Spleen (tissue), 11 donors: Measurements from ENCODE around the gene ABCA2. TPM values are rescaled to one million over a fixed set of nuclear protein-coding genes. Genes with fewer than 3 reads are reported as not detected.

ENCODE experiments used
- DNase-seq: peaks from one replicate; pipeline ENCODE4 v3.0.0-alpha.2; 2020
- H3K27ac ChIP-seq, 8 donors: fragments of 200-600 bp; sonication (generic) in 7 of 8; 1 replicate in 4 of 8; 2 replicates in 4 of 8; pipeline versions ENCODE4 v1.5.0 to v1.8.0; 2016 to 2021; ENCODE audit warnings: inconsistent platforms in 4 of 8, mild to moderate bottlenecking in 4 of 8, moderate library complexity in 1 of 8
- H3K27me3 ChIP-seq, 7 donors: fragments of 200-600 bp; sonication (generic) in 6 of 7; replicated peaks in 1 of 7; 1 replicate in 4 of 7; 2 replicates in 3 of 7; pipeline versions ENCODE4 v1.5.0 to v1.8.0; 2016 to 2021; ENCODE audit warnings: inconsistent platforms in 3 of 7, mild to moderate bottlenecking in 1 of 7
- H3K36me3 ChIP-seq, 6 donors: fragments of 200-600 bp; sonication (generic) in 5 of 6; 1 replicate in 4 of 6; 2 replicates in 2 of 6; pipeline versions ENCODE4 v1.5.0 to v1.8.0; 2016 to 2021; ENCODE audit warnings: inconsistent platforms in 2 of 6
- H3K4me1 ChIP-seq, 6 donors: fragments of 200-600 bp; sonication (generic) in 5 of 6; 1 replicate in 3 of 6; 2 replicates in 3 of 6; pipeline versions ENCODE4 v1.5.0 to v1.8.0; 2016 to 2021; ENCODE audit warnings: inconsistent platforms in 3 of 6
- H3K4me3 ChIP-seq, 8 donors: fragments of 200-600 bp; sonication (generic) in 7 of 8; 1 replicate in 4 of 8; 2 replicates in 4 of 8; pipeline versions ENCODE4 v1.5.0 to v1.8.0; 2016 to 2021; ENCODE audit warnings: inconsistent platforms in 4 of 8, mild to moderate bottlenecking in 4 of 8, moderate library complexity in 2 of 8
- H3K9me3 ChIP-seq, 8 donors: fragments of 200-600 bp; sonication (generic) in 7 of 8; 1 replicate in 4 of 8; 2 replicates in 4 of 8; pipeline versions ENCODE4 v1.5.0 to v1.8.0; 2016 to 2021; ENCODE audit warnings: inconsistent platforms in 4 of 8
- POLR2A ChIP-seq, 3 donors: fragments of 450-650 bp; IDR thresholded peaks; one replicate each; pipeline ENCODE4 v1.5.1; 2017; ENCODE audit warnings: antibody characterized with exemption in 3 of 3, mild to moderate bottlenecking in 1 of 3
- POLR2AphosphoS5 ChIP-seq, 3 donors: sonication (generic); formaldehyde crosslinking; IDR thresholded peaks; one replicate each; pipeline ENCODE4 v1.5.1; 2017; ENCODE audit warnings: antibody characterized with exemption in 3 of 3
- WGBS, 5 donors: extraction: QIAGEN DNeasy Blood & Tissue Kit in 3 of 5; methylation state at CpG; one replicate each; pipeline versions ENCODE4 v1.1.5 to v1.1.7; 2013 to 2018; 5-methylcytosine and 5-hydroxymethylcytosine counted together
- intact Hi-C: fragments of 100-400 bp; cut with DNase I; formaldehyde crosslinking; loops from one replicate; pipeline ENCODE4 v1.15.0; 2023; ENCODE audit warnings: low total_unique reads
- polyA plus RNA-seq, 3 donors: library from polyadenylated mRNA; stranded (reverse); fragments of 200-250 nt; gene quantifications; one replicate each; pipeline ENCODE4 v1.2.1, GENCODE V29; 2013
- total RNA-seq, 7 donors: library from RNA; depleted of rRNA in 3 of 7; stranded (reverse); fragments of >200 nt in 3 of 7; fragmentation: NEBNext Ultra II Directional in 4 of 7; extraction: Animal tissue kit (Norgen Biotek cat#: 25700) in 4 of 7; gene quantifications; one replicate each; pipeline versions ENCODE4 v1.1.0 to v1.2.1, GENCODE V29; 2016 to 2021
- TF ChIP-seq, protein P1 (sequence below), 11 experiments: fragments of 200-600 bp in 7 of 11; fragments of 450-650 bp in 4 of 11; sonication (generic) in 4 of 11; IDR thresholded peaks in 8 of 11; conservative IDR thresholded peaks in 3 of 11; 1 replicate in 7 of 11; 2 replicates in 4 of 11; pipeline versions ENCODE4 v1.4.0 to v1.8.0; 2016 to 2021; ENCODE audit warnings: antibody characterized with exemption in 11 of 11, inconsistent platforms in 4 of 11, mild to moderate bottlenecking in 1 of 11
- donor health status: healthy with polysubstance abuse.
- donor health status: DM: no; HTN: no; CAD: no; lungs with moderate emphysema.
- donor health status: DM: no; HTN: no; CAD: no.
- donor health status: Bipolar disorder and iron deficiency.
- donor health status: healthy.
- donor health status: DM: no; HTN: no; CAD: no.
- donor health status: DM: yes; HTN: yes; CAD: no.

Gene ABCA2
- total and polyA plus RNA-seq, 10 donors = 11.9 to 97.5 (median 53.2) TPM

DNA sequence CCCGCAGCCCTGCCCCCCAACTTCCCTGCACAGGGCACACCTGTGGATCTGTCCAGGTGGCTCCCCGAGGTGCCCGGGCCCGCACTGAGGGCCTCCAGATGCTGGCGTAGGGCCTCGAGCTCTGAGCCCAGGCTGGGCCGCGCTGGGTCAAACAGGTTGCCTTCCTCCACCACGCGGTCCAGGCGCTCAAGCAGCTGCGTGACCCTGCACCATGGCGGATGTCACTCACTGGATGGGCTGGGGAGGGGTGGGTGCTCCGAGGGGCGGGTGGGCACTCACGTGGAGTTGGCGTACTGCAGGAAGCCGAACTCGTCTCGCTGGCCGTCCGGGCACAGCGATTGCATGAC, 5.4 kb downstream of the ABCA2 start:
- H3K4me3 ChIP-seq = no peak overlapping the region
- peaks cover 8 to 62% (median 38%) of the 10 kb centered on the region in 6 donors for H3K4me1 ChIP-seq
- TF ChIP-seq, protein P1, sequence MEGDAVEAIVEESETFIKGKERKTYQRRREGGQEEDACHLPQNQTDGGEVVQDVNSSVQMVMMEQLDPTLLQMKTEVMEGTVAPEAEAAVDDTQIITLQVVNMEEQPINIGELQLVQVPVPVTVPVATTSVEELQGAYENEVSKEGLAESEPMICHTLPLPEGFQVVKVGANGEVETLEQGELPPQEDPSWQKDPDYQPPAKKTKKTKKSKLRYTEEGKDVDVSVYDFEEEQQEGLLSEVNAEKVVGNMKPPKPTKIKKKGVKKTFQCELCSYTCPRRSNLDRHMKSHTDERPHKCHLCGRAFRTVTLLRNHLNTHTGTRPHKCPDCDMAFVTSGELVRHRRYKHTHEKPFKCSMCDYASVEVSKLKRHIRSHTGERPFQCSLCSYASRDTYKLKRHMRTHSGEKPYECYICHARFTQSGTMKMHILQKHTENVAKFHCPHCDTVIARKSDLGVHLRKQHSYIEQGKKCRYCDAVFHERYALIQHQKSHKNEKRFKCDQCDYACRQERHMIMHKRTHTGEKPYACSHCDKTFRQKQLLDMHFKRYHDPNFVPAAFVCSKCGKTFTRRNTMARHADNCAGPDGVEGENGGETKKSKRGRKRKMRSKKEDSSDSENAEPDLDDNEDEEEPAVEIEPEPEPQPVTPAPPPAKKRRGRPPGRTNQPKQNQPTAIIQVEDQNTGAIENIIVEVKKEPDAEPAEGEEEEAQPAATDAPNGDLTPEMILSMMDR (IDR thresholded peaks at IDR 0.05 in 8 of 11, conservative IDR thresholded peaks at IDR 0.05 in 3 of 11) = no peak
- TF ChIP-seq POLR2AphosphoS5 (IDR thresholded peaks at IDR 0.05) = peak in 1 of 3 donors; percentile 20
- no peaks in the 10 kb centered on the region for H3K27me3 ChIP-seq
- DNase-seq = no peak
- intact Hi-C loops = no loop called here
- no peaks in the 10 kb centered on the region for H3K9me3 ChIP-seq
- H3K27ac ChIP-seq = peak overlapping the region in 5 of 8 donors; percentile 31 to 60 (median 43)
- H3K36me3 ChIP-seq = peaks cover 0 to 43% (median 7%) of the 10 kb centered on the region in 6 donors
- 81 to 90% (median 84%) methylated on average over 15 to 23 of the region's 23 CpGs for WGBS, 5 donors

DNA sequence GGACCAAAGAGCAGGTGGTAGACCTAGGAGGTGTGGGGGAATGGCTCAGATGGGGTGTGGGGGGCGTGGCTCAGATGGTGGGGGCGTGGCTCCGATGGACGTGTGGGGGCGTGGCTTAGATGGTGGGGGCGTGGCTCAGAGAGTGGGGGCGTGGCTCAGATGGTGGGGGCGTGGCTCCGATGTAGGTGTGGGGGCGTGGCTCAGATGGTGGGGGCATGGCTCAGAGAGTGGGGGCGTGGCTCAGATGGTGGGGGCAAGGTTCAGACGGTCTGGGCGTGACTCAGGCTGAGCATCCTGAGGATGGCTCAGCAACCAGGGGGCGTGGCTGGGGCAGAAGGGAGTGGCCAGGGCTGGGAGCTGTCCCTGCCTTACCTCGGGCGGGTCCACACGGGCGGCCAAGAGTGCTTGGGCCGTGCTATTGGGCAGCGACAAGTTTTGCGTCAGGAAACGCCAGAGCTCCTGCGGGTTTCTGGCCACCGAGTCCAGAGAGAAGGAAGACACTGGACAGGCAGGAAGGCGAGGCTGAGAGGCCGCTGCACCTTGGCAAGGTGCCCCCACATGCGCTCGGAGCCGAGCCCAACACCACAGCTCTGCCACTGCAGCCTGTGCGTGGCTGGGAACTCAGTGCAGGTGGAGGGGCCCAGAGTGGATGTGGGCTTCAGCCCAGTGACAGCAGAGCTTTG, 5.9 kb downstream of the ABCA2 start:
- H3K9me3 ChIP-seq = no peaks in the 10 kb centered on the region
- TF ChIP-seq POLR2AphosphoS5 (IDR thresholded peaks at IDR 0.05) = no peak
- TF ChIP-seq, protein P1 (IDR thresholded peaks at IDR 0.05 in 8 of 11, conservative IDR thresholded peaks at IDR 0.05 in 3 of 11) = no peak
- TF ChIP-seq POLR2A (IDR thresholded peaks at IDR 0.05) = no peak
- peaks cover 0 to 48% (median 12%) of the 10 kb centered on the region in 6 donors for H3K36me3 ChIP-seq
- H3K4me1 ChIP-seq = peaks cover 4 to 57% (median 33%) of the 10 kb centered on the region in 6 donors
- intact Hi-C loops = no loop called here
- peak; percentile 89 for DNase-seq
- WGBS, 5 donors = 51 to 75% (median 57%) methylated on average over 21 to 30 of the region's 30 CpGs
- H3K27me3 ChIP-seq = no peaks in the 10 kb centered on the region
- H3K4me3 ChIP-seq = no peak overlapping the region
- peak overlapping the region in 3 of 8 donors; percentile 41 to 60 (median 48) for H3K27ac ChIP-seq

DNA sequence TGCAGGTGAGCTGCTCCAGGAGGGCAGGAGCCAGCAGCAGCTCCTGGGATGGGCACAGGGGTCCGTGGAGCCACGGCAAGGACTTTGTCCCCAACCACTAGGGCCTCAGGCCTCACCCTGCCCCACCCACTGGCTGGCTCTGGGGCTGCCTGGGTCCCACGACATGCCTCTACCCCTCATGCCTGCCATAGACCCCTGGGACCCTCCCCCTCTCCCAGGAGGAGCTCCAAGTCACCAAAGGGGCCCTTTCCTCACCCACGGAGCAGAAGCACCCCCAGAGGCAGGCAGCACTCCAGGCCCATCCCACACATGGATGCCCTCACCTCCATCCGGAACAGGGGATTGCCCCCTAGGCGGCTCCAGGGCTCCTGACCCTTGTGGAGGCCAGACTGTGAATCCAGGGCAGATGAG, 6.5 kb downstream of the ABCA2 start:
- TF ChIP-seq POLR2AphosphoS5 (IDR thresholded peaks at IDR 0.05) (no peak), POLR2A (IDR thresholded peaks at IDR 0.05) (no peak)
- TF ChIP-seq, protein P1 (IDR thresholded peaks at IDR 0.05 in 8 of 11, conservative IDR thresholded peaks at IDR 0.05 in 3 of 11) = no peak
- WGBS, 5 donors = 89 to 96% (median 91%) methylated on average over 6 of the region's 6 CpGs
- peaks cover 0 to 54% (median 17%) of the 10 kb centered on the region in 6 donors for H3K36me3 ChIP-seq
- no peak overlapping the region for H3K27ac ChIP-seq
- intact Hi-C loops = no loop called here
- H3K4me3 ChIP-seq = no peak overlapping the region
- peaks cover 0 to 51% (median 27%) of the 10 kb centered on the region in 6 donors for H3K4me1 ChIP-seq
- DNase-seq = no peak
- no peaks in the 10 kb centered on the region for H3K9me3 ChIP-seq
- no peaks in the 10 kb centered on the region for H3K27me3 ChIP-seq

DNA sequence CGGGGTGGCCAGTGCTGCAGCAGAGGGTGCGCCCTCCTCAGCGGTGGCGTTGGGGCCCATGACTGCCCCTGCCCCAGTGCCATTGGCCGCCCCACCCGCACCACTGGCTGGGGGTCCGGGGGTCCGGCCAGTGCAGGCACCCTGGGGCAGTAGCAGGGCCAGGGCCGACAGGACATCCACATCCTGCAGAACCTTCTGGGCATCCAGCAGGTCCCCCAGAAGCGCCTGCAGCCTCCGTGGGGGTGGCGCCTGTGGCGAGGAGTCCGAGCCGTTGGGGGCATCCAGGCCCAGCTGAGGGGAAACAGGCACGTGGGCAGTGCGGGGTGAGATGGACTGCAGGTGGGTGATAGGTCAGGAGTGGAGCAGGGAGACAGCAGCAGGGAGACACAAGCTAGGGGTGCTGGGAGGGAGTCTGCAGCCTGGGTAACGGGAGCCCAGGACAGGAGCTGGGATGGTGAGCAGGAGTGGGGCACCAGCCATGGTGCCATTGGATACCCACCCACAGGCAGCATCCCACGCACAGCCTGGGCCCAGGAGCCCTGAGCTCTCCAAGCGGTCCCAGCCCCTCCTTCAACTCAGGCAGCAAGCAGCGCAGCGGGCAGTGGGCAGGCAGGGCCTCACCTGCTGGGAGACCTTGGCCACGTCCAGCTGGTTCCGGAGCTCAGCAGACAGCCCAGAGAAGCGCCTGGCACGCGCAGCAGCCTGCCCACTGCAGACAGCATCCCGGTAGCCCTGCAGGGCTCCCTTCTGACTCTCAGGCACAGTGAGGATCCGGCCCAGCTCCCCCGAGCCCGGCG, 7.1 kb downstream of the ABCA2 start:
- H3K36me3 ChIP-seq = peaks cover 0 to 60% (median 23%) of the 10 kb centered on the region in 6 donors
- no peak overlapping the region for H3K4me3 ChIP-seq
- no peaks in the 10 kb centered on the region for H3K27me3 ChIP-seq
- peaks cover 0 to 45% (median 21%) of the 10 kb centered on the region in 6 donors for H3K4me1 ChIP-seq
- H3K9me3 ChIP-seq = no peaks in the 10 kb centered on the region
- H3K27ac ChIP-seq = no peak overlapping the region
- DNase-seq = no peak
- 89 to 97% (median 95%) methylated on average over 22 to 32 of the region's 32 CpGs for WGBS, 5 donors
- no peak for TF ChIP-seq POLR2AphosphoS5 (IDR thresholded peaks at IDR 0.05)
- TF ChIP-seq, protein P1 (IDR thresholded peaks at IDR 0.05 in 8 of 11, conservative IDR thresholded peaks at IDR 0.05 in 3 of 11) = no peak
- no peak for TF ChIP-seq POLR2A (IDR thresholded peaks at IDR 0.05)
- intact Hi-C loops = no loop called here
